ENCODE measurements around the gene PRSS36.

DNA sequence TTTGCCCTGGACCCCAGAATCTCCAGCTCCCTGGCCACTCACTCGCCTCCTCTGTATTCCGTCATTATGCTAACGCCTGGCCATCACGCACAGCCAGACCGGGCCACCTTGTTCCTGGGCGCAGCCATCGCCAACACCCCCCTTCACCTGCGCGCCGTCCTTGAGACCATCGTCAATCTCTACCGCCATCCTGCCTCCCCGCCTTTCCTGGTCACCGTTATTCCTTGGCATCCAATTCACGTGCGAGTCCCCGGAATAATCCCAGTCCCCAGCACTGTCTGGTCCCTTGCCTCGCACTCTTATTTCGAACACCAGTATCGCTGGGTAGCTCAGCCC lies 55.8 kb downstream of the PRSS36 start:
- TF ChIP-seq CTCF (IDR thresholded peaks at IDR 0.05) (no peak), POLR2AphosphoS5 (IDR thresholded peaks at IDR 0.05; ENCODE audit: low read depth, low read length) (no peak), REST (IDR thresholded peaks at IDR 0.05; ENCODE audit: insufficient read depth in 1 of 2, low read depth in 2 of 2, low read length in 1 of 2) (no peak), SIN3A (IDR thresholded peaks at IDR 0.05; ENCODE audit: borderline replicate concordance, insufficient read depth, low read depth, low read length) (no peak)
